Memory B cell (primary cell): Measurements from ENCODE around the gene PTGES3L.
A peak's percentile ranks its signal among the peaks of the same experiment; 100 is the strongest.
"Not testable (repeated sequence)": the region's sequence is repeated elsewhere in the genome, so short reads cannot be mapped to it uniquely, and the experiment has no call there.

Experiments used
- ATAC-seq: fragments of 150-1000 bp; cut with Tn5 transposase; 2 replicates; pipeline ENCODE4 v1.10.0; 2021; ENCODE audit warnings: low read depth, mild to moderate bottlenecking, moderate library complexity
- DNase-seq, 2 donors: peaks; one replicate each; pipeline ENCODE4 v3.0.0; 2022; ENCODE audit warnings: low spot score in 2 of 2
- H3K27ac Mint-ChIP-seq: one replicate; pipeline ENCODE4 v1.8.0; 2022; ENCODE audit warnings: mild to moderate bottlenecking, moderate library complexity, mixed read lengths
- H3K27me3 Mint-ChIP-seq: one replicate; pipeline ENCODE4 v1.8.0; 2022; ENCODE audit warnings: mixed read lengths
- H3K36me3 Mint-ChIP-seq: one replicate; pipeline ENCODE4 v1.8.0; 2022; ENCODE audit warnings: mild to moderate bottlenecking, mixed read lengths
- H3K4me1 Mint-ChIP-seq: one replicate; pipeline ENCODE4 v1.8.0; 2022; ENCODE audit warnings: mixed read lengths
- H3K4me3 Mint-ChIP-seq: one replicate; pipeline ENCODE4 v1.8.0; 2022; ENCODE audit warnings: mild to moderate bottlenecking, moderate library complexity, mixed read lengths
- H3K9me3 Mint-ChIP-seq: one replicate; pipeline ENCODE4 v1.8.0; 2022; ENCODE audit warnings: mixed read lengths

PTGES3L gene

GRCh38 chr17:42999003-42999525 lies 19.2 kb upstream of the PTGES3L start:
- peaks cover 14% of the 10 kb centered on the region for H3K36me3 Mint-ChIP-seq

GRCh38 chr17:42997984-42998938 lies 18.4 kb upstream of the PTGES3L start, which contains the start of gene RPL27:
Gene RPL27, plus strand, starts transcription at chr17:42998419. Its CDS starts 332 bp downstream, at chr17:42998751.
- Mint-ChIP-seq H3K4me3 (peak within 1 kb of the TSS; percentile 95), H3K27ac (peak within 1 kb of the TSS; percentile 98), H3K36me3 (peaks cover 13% of the 10 kb centered on the region), H3K9me3 (no peaks in the 10 kb centered on the region), H3K4me1 (peaks cover 21% of the 10 kb centered on the region), H3K27me3 (no peaks in the 10 kb centered on the region)
- ATAC-seq (peak; percentile 93), DNase-seq (peak; percentile 94 to 95)

More at GRCh38 chr17:42999003-42999525, 19.2 kb upstream of the PTGES3L start:
- Mint-ChIP-seq H3K9me3 (no peaks in the 10 kb centered on the region), H3K27ac (peak overlapping the region; percentile 98), H3K4me3 (peak overlapping the region; percentile 95), H3K27me3 (no peaks in the 10 kb centered on the region), H3K4me1 (peaks cover 21% of the 10 kb centered on the region)
- DNase-seq (no peak), ATAC-seq (no peak)

- ATAC-seq, result no peak
Measured at GRCh38 chr17:42997390-42997983, 17.6 kb upstream of the PTGES3L start.

GRCh38 chr17:42993913-42994312 lies 14.0 kb upstream of the PTGES3L start:
- H3K4me1 Mint-ChIP-seq, result peaks cover 18% of the 10 kb centered on the region
- ATAC-seq, H3K9me3 Mint-ChIP-seq, H3K4me3 Mint-ChIP-seq, DNase-seq, H3K27me3 Mint-ChIP-seq, H3K27ac Mint-ChIP-seq: not testable (repeated sequence)
- H3K36me3 Mint-ChIP-seq, result peaks cover 18% of the 10 kb centered on the region

More at GRCh38 chr17:42997390-42997983, 17.6 kb upstream of the PTGES3L start:
- Mint-ChIP-seq H3K27ac (peak overlapping the region; percentile 98), H3K4me3 (peak overlapping the region; percentile 95), H3K27me3 (no peaks in the 10 kb centered on the region), H3K9me3 (no peaks in the 10 kb centered on the region), H3K36me3 (peaks cover 14% of the 10 kb centered on the region), H3K4me1 (peaks cover 21% of the 10 kb centered on the region)
- DNase-seq, result no peak

GRCh38 chr17:42992872-42993271 lies 13.0 kb upstream of the PTGES3L start:
- ATAC-seq (no peak), DNase-seq (no peak)
- Mint-ChIP-seq H3K27me3 (no peaks in the 10 kb centered on the region), H3K36me3 (peaks cover 21% of the 10 kb centered on the region), H3K9me3 (no peaks in the 10 kb centered on the region), H3K27ac (peak overlapping the region; percentile 4), H3K4me3 (no peak overlapping the region), H3K4me1 (peaks cover 13% of the 10 kb centered on the region)

GRCh38 chr17:42991471-42991870 lies 11.6 kb upstream of the PTGES3L start:
- Mint-ChIP-seq H3K27ac (no peak overlapping the region), H3K4me3 (no peak overlapping the region), H3K27me3 (no peaks in the 10 kb centered on the region), H3K9me3 (no peaks in the 10 kb centered on the region), H3K36me3 (peaks cover 21% of the 10 kb centered on the region), H3K4me1 (peaks cover 12% of the 10 kb centered on the region)
- ATAC-seq (no peak), DNase-seq (no peak)

GRCh38 chr17:42989726-42990652 lies 10.1 kb upstream of the PTGES3L start:
- Mint-ChIP-seq H3K4me3 (no peak overlapping the region), H3K4me1 (peaks cover 17% of the 10 kb centered on the region), H3K27me3 (no peaks in the 10 kb centered on the region), H3K9me3 (no peaks in the 10 kb centered on the region), H3K27ac (peak overlapping the region; percentile 43), H3K36me3 (peaks cover 21% of the 10 kb centered on the region)
- DNase-seq (no peak), ATAC-seq (no peak)

GRCh38 chr17:42989141-42989540 lies 9.3 kb upstream of the PTGES3L start:
- no peak overlapping the region for H3K27ac Mint-ChIP-seq
- no peaks in the 10 kb centered on the region for H3K9me3 Mint-ChIP-seq
- H3K4me3 Mint-ChIP-seq, result no peak overlapping the region
- DNase-seq, result no peak
- H3K4me1 Mint-ChIP-seq, result peaks cover 20% of the 10 kb centered on the region
- H3K36me3 Mint-ChIP-seq, result peaks cover 23% of the 10 kb centered on the region
- H3K27me3 Mint-ChIP-seq, result no peaks in the 10 kb centered on the region
- ATAC-seq, result no peak

GRCh38 chr17:42985225-42985624 lies 5.3 kb upstream of the PTGES3L start:
- peaks cover 31% of the 10 kb centered on the region for H3K4me1 Mint-ChIP-seq

GRCh38 chr17:42982266-42982665 lies 2.4 kb upstream of the PTGES3L start:
- H3K9me3 Mint-ChIP-seq, result no peaks in the 10 kb centered on the region
- peak overlapping the region; percentile 93 for H3K4me3 Mint-ChIP-seq
- no peaks in the 10 kb centered on the region for H3K27me3 Mint-ChIP-seq
- DNase-seq (no peak), ATAC-seq (no peak)
- H3K4me1 Mint-ChIP-seq, result peaks cover 41% of the 10 kb centered on the region
- H3K36me3 Mint-ChIP-seq, result peaks cover 6% of the 10 kb centered on the region
- peak overlapping the region; percentile 95 for H3K27ac Mint-ChIP-seq

More at GRCh38 chr17:42985225-42985624, 5.3 kb upstream of the PTGES3L start:
- H3K36me3 Mint-ChIP-seq, result peaks cover 16% of the 10 kb centered on the region
- H3K27ac Mint-ChIP-seq, result peak overlapping the region; percentile 83
- H3K9me3 Mint-ChIP-seq, result no peaks in the 10 kb centered on the region
- peak overlapping the region; percentile 81 for H3K4me3 Mint-ChIP-seq
- no peaks in the 10 kb centered on the region for H3K27me3 Mint-ChIP-seq
- DNase-seq (peak in 1 of 2 donors; percentile 53), ATAC-seq (peak; percentile 70)

GRCh38 chr17:42980766-42981397 lies 1.0 kb upstream of the PTGES3L start:
- H3K36me3 Mint-ChIP-seq, result peaks cover 6% of the 10 kb centered on the region
- no peaks in the 10 kb centered on the region for H3K27me3 Mint-ChIP-seq
- peak; percentile 63 for ATAC-seq
- H3K4me1 Mint-ChIP-seq, result peaks cover 40% of the 10 kb centered on the region
- DNase-seq, result peak; percentile 55 to 66
- peak overlapping the region; percentile 93 for H3K4me3 Mint-ChIP-seq
- no peaks in the 10 kb centered on the region for H3K9me3 Mint-ChIP-seq
- peak overlapping the region; percentile 95 for H3K27ac Mint-ChIP-seq

- Mint-ChIP-seq H3K27ac (peak within 1 kb of the TSS; percentile 95), H3K36me3 (peaks cover 6% of the 10 kb centered on the region), H3K9me3 (no peaks in the 10 kb centered on the region), H3K4me3 (peak within 1 kb of the TSS; percentile 98), H3K4me1 (peaks cover 36% of the 10 kb centered on the region), H3K27me3 (no peaks in the 10 kb centered on the region)
- DNase-seq (peak; percentile 89 to 90), ATAC-seq (peak; percentile 79)
Measured at GRCh38 chr17:42980274-42980765, 440 bp upstream of the PTGES3L start, which contains the start of gene RUNDC1. Gene RUNDC1, plus strand, starts transcription at chr17:42980565. Its CDS starts 12 bp downstream, at chr17:42980577.
